Loucy (cell line): Measurements from ENCODE around the gene TINAG.

Experiments used
- CTCF ChIP-seq: fragments of 200-600 bp; sonication (generic); conservative IDR thresholded peaks from 2 replicates; pipeline ENCODE4 v1.5.1; 2014; ENCODE audit warnings: mild to moderate bottlenecking, antibody characterized with exemption, low read length
- EZH2phosphoT487 ChIP-seq: fragments of 200-600 bp; IDR thresholded peaks from 2 replicates; pipeline ENCODE4 v1.6.1; 2018; ENCODE audit warnings: antibody characterized with exemption, mild to moderate bottlenecking, moderate library complexity, borderline replicate concordance

DNA sequence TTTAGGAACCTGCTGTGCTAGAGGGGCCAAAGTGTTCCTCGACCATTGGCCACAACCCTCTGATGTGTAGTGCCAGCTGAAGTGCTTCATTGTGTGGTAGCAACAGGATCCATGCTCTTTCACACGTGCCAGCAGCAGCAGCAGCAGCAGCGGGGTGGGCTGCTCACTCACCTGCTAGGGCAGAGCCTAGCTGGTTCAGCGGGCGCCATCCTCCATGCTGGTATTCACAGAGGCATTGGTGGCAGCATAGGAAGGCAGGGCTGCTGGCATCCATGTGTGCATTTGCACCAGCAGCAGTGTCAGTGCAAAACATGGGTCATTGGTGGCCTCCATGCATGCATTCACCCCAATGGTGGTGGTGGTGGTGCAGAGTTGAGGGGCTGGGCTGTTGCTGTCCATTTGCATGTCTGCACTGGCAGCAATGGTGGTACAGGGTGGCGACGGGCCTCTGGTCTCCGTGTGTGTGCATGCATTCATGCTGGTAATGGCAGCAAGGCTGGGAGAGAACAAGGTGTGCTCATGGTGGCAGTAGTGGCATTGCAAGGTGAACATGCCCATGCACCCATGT, 13.2 kb upstream of the TINAG start:
- TF ChIP-seq CTCF (no peak), EZH2phosphoT487 (no peak)
